22Rv1 (cell line): Measurements from ENCODE around the gene SLC66A2.

ENCODE experiments used
- CTCF ChIP-seq: fragments of 450-650 bp; IDR thresholded peaks from 2 replicates; pipeline ENCODE4 v1.5.1; 2017; ENCODE audit warnings: mild to moderate bottlenecking
- ZFX ChIP-seq: fragments of 450-650 bp; IDR thresholded peaks from 2 replicates; pipeline ENCODE4 v1.6.1; 2017; ENCODE audit warnings: antibody characterized with exemption, borderline replicate concordance

GRCh38 chr18:79866889-79867574 is 84.4 kb downstream of the SLC66A2 start:
- TF ChIP-seq CTCF = no peak
- no peak for TF ChIP-seq ZFX
